ENCODE data around the gene ZNF182. TPM values are rescaled to one million over a fixed set of nuclear protein-coding genes. Genes with fewer than 3 reads are reported as not detected.

The ZNF182 gene
- total and polyA plus RNA-seq, 9 of the 15 experiments (the other 6 are each of a cell fraction or from before 2014, with no cell fraction given) = 0.59 to 5.0 (median 3.9) TPM

DNA sequence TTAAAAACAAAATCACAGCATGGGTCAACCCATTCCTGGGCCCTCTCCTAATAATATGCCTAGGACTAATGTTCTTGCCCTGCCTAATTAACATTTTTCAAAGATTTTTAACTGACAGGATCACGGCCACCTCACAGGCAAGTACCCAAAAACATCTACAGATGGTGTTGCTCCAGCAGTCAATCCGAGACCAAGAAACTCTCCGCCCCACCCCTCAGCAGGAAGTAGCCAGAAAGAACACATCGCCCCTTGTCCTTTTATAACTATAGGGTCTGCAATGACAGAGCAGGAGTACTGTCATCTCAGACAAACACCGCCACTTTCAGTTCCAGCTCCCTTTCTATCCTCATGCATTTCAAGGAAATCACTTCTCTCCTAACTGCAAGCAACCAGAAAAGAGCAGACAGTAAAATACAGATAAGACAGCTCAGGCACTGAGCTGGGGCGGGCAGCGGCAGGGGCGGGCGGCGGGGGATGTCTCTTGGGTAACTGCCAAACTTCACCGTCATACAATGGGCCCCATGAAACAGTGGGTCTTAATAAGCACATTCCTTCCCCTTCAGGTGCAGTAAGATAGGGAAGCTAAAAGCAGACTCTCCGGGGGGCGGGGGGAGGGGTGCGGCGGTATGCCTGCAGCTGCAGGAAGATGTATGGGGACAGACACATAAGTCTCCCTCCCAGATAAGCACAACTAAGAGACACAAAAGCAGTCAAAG is 67.4 kb downstream of the ZNF182 start (continued):
- TF ChIP-seq, protein P1, sequence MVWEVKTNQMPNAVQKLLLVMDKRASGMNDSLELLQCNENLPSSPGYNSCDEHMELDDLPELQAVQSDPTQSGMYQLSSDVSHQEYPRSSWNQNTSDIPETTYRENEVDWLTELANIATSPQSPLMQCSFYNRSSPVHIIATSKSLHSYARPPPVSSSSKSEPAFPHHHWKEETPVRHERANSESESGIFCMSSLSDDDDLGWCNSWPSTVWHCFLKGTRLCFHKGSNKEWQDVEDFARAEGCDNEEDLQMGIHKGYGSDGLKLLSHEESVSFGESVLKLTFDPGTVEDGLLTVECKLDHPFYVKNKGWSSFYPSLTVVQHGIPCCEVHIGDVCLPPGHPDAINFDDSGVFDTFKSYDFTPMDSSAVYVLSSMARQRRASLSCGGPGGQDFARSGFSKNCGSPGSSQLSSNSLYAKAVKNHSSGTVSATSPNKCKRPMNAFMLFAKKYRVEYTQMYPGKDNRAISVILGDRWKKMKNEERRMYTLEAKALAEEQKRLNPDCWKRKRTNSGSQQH (CRISPR knock-in tag; IDR thresholded peaks at IDR 0.05) = no peak
- TF ChIP-seq, protein P2, sequence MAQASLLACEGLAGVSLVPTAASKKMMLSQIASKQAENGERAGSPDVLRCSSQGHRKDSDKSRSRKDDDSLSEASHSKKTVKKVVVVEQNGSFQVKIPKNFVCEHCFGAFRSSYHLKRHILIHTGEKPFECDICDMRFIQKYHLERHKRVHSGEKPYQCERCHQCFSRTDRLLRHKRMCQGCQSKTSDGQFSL (CRISPR knock-in tag; IDR thresholded peaks at IDR 0.05) = no peak
- TF ChIP-seq, protein P2 (tag; IDR thresholded peaks at IDR 0.05) = no peak
- TF ChIP-seq HDAC1 (IDR thresholded peaks at IDR 0.05) = 0 out of 4 replicates have a peak, but pooled peaks of 1 of the 2 experiments have one; percentile 56
- no peak; the same call in 1 of the 2 replicates for TF ChIP-seq ZNF766 (CRISPR knock-in tag; conservative IDR thresholded peaks at IDR 0.05)
- TF ChIP-seq ZBTB1 (CRISPR knock-in tag; IDR thresholded peaks at IDR 0.05; ENCODE audit: borderline replicate concordance, low read depth) = no peak
- TF ChIP-seq KLF16 (IDR thresholded peaks at IDR 0.05) = peak; percentile 81
- TF ChIP-seq, protein P3, sequence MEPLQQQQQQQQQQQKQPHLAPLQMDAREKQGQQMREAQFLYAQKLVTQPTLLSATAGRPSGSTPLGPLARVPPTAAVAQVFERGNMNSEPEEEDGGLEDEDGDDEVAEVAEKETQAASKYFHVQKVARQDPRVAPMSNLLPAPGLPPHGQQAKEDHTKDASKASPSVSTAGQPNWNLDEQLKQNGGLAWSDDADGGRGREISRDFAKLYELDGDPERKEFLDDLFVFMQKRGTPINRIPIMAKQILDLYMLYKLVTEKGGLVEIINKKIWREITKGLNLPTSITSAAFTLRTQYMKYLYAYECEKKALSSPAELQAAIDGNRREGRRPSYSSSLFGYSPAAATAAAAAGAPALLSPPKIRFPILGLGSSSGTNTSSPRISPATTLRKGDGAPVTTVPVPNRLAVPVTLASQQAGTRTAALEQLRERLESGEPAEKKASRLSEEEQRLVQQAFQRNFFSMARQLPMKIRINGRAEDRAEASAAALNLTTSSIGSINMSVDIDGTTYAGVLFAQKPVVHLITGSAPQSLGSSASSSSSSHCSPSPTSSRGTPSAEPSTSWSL (CRISPR knock-in tag; IDR thresholded peaks at IDR 0.05; ENCODE audit: borderline replicate concordance) = no peak
- TF ChIP-seq, protein P4, sequence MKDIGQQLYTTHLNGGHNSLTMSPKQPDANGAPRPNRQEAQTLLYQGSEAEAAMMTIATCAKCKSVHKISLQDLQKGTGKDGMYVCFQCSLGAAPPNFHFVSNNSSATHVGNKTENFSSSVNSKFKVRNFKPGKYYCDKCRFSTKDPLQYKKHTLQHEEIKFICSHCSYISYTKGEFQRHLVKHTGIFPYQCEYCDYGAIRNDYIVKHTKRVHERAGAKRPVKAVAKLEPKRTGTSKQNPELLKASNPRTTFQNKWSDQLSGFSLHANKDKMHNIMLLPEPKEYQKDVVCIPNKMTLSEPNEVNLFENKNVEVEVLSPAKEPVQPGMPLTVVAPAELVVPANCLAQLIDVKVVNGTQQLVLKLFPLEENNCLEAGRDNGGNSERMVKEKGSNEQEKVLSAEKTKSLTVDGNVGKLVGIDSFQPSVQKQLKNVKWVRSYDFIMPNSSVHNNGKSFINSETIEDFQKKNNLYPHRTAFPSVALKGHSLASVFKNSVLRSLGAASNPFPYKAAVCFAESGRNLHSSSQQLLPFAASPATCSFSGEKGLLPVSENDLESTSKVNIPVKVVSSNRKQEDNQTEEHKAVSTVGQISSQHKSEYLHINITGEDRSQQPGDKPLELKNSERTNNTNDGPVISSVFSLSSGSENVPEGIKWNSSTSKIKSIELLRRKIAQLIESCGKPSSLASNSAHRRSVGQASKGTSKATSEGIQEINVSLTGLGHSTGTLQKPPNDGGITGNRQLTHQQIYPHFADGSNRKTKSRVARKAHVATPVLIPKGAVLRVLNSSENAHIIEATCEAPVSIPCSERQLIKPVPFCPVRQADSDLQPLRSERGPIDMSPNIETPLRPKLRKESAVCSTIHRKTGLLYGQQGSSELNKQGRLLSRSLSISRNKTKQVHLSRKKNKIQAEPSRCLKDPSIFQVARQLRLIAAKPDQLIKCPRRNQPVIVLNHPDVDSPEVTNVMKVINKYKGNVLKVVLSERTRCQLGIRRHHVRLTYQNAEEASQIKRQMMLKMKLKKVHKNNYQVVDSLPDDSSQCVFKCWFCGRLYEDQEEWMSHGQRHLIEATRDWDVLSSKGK (CRISPR knock-in tag; IDR thresholded peaks at IDR 0.05) = no peak
- TF ChIP-seq STAT5A (IDR thresholded peaks at IDR 0.05; ENCODE audit: borderline replicate concordance, low read length) = peak; percentile 46; the same call in 1 of the 2 replicates
- TF ChIP-seq CBX3 (IDR thresholded peaks at IDR 0.05; ENCODE audit: borderline replicate concordance in 1 of 2, low read length in 2 of 2) = no peak
- peak; percentile 71 for TF ChIP-seq CTBP1 (IDR thresholded peaks at IDR 0.05; ENCODE audit: borderline replicate concordance)
- peak; percentile 24; the same call in 1 of the 2 replicates for TF ChIP-seq NCOA1 (IDR thresholded peaks at IDR 0.05; ENCODE audit: low read depth)
- TF ChIP-seq WHSC1 (IDR thresholded peaks at IDR 0.05; ENCODE audit: low read length) = no peak
- TF ChIP-seq ZC3H4 (CRISPR knock-in tag; IDR thresholded peaks at IDR 0.05; ENCODE audit: borderline replicate concordance) = no peak
- no peak for TF ChIP-seq ZNF12 (CRISPR knock-in tag; IDR thresholded peaks at IDR 0.05)
- TF ChIP-seq JUND (IDR thresholded peaks at IDR 0.05; ENCODE audit: borderline replicate concordance, low read depth, low read length) = peak; percentile 42; the same call in 1 of the 2 replicates
- TF ChIP-seq JUND (tag; IDR thresholded peaks at IDR 0.05; ENCODE audit: borderline replicate concordance, low read depth, low read length) = peak; percentile 30; the same call in 1 of the 3 replicates
- TF ChIP-seq FOXM1 (IDR thresholded peaks at IDR 0.05; ENCODE audit: low read depth) = 0 out of 2 replicates have a peak, but pooled peaks have one; percentile 37
- TF ChIP-seq FOXM1 (CRISPR knock-in tag; IDR thresholded peaks at IDR 0.05; ENCODE audit: low read depth) = no peak
- no peak for TF ChIP-seq TFAM (CRISPR knock-in tag; conservative IDR thresholded peaks at IDR 0.05)
- TF ChIP-seq TRIM24 (IDR thresholded peaks at IDR 0.05) = peak; percentile 84 to 90

Measured in K562 (cell line).